ENCODE measurements around the gene VAC14. TPM values are rescaled to one million over a fixed set of nuclear protein-coding genes. Genes with fewer than 3 reads are reported as not detected.
A peak's percentile ranks its signal among the peaks of the same experiment; 100 is the strongest.

The VAC14 gene
- total RNA-seq, 1 donor from 2014 or later: 16.1 TPM

DNA sequence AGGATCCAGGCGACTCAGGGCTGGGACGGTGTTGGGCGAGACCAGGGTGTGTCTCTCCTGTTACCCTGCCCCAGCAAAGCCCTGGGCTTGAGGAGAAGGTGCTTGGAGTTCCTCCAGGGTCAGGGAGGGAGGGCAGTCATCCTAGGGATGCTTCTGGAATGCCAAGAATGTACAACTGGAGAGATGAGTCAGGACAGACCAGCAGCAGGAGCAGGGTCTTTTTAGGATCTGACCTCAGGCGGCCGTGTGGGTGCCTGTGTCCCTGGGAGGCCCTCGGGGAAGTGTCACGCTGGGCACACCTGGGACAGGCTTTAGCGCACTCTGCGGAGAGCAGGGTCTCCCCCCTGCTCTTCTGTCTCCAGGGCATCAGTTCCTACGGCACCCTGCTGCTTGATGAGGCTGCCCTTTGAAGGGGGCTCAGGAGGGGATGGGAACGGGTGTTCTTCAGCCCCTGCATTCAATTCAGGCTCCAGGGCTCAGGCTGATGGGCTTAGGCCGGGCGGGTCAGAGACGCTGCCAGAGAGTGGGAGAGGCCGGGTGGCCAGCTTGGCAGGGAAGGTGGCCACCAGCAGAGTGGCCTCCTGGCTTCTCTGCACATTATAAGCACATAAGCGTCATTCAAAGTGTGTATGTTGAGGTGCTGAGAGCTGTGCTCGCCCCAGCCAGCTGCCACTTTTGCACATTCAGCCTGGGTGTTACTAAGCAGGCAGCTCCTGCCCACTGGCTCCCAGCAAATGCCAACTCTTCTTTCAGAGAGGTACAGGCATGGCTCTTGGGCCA lies 106.7 kb downstream of the VAC14 start:
- H3K27ac Mint-ChIP-seq: peak overlapping the region; percentile 92
- Histone ChIP-seq H3K27ac (peak overlapping the region; percentile 65), H3K4me1 (peaks cover 30% of the 10 kb centered on the region), H3K4me2 (peak overlapping the region; percentile 55), H4K20me1 (ENCODE audit: low read depth) (peaks cover 3% of the 10 kb centered on the region), H3K9me3 (ENCODE audit: low read depth) (no peaks in the 10 kb centered on the region), H3K27me3 (no peaks in the 10 kb centered on the region), H3K4me3 (no peak overlapping the region), H3K36me3 (no peaks in the 10 kb centered on the region), H3F3A (ENCODE audit: low read depth) (peaks cover 11% of the 10 kb centered on the region), H3K79me2 (ENCODE audit: low read depth) (no peaks in the 10 kb centered on the region), H3K9ac (no peak overlapping the region), H2AFZ (replicated peaks) (no peak overlapping the region)
- peaks cover 7% of the 10 kb centered on the region for H3K27me3 Mint-ChIP-seq (ENCODE audit: insufficient read depth, low read depth)
- peaks cover 3% of the 10 kb centered on the region for H3K36me3 Mint-ChIP-seq
- H3K9me3 Mint-ChIP-seq: no peaks in the 10 kb centered on the region
- no peak for TF ChIP-seq EZH2 (IDR thresholded peaks at IDR 0.05)
- TF ChIP-seq, protein P1, sequence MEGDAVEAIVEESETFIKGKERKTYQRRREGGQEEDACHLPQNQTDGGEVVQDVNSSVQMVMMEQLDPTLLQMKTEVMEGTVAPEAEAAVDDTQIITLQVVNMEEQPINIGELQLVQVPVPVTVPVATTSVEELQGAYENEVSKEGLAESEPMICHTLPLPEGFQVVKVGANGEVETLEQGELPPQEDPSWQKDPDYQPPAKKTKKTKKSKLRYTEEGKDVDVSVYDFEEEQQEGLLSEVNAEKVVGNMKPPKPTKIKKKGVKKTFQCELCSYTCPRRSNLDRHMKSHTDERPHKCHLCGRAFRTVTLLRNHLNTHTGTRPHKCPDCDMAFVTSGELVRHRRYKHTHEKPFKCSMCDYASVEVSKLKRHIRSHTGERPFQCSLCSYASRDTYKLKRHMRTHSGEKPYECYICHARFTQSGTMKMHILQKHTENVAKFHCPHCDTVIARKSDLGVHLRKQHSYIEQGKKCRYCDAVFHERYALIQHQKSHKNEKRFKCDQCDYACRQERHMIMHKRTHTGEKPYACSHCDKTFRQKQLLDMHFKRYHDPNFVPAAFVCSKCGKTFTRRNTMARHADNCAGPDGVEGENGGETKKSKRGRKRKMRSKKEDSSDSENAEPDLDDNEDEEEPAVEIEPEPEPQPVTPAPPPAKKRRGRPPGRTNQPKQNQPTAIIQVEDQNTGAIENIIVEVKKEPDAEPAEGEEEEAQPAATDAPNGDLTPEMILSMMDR (IDR thresholded peaks at IDR 0.05): no peak
- TF ChIP-seq EZH2phosphoT487 (IDR thresholded peaks at IDR 0.05): no peak
- peaks cover 41% of the 10 kb centered on the region for H3K4me1 Mint-ChIP-seq
- DNase-seq (ENCODE audit: low spot score): peak; percentile 69
- no peak overlapping the region for H3K4me3 Mint-ChIP-seq

DNA sequence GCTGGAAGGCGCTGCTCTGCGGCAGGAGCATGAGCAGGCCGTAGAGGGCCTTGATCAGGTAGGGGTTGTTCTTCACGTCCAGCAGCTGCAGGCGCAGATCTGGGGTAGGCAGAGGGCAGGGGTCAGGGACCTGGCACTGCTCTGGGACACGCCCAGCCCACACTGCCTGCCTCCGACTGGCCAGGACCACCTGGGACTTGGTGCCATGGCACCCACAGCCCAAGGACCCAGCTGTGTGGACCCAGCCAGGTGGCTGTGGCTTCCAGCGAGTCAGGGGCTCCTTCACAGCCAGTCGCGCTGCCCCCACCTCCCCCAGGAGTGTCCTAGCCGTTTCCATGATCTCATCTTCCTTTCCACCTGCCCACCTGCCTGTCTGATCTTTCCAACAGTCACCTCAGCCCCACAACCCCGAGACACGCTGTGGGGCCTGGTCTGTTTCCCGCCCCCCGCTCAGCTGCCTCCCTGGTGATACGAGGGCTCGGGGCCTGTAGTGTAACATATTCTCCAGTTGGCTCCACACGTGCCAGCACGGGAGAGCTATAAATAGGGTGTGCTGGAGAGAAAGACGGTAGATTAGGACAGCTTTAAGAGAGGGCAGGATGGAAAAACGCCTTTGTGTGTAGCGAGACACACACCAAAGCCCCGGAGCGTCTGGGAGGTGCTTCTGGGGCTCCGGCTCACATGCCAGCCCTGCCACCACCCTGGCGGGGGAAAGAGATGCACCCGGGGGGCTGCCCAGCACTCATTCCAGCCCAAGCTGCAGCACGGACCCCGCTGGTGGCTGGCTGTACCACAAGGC lies 107.9 kb downstream of the VAC14 start:
- Mint-ChIP-seq H3K36me3 (no peaks in the 10 kb centered on the region), H3K9me3 (no peaks in the 10 kb centered on the region), H3K4me1 (peaks cover 45% of the 10 kb centered on the region), H3K4me3 (no peak overlapping the region), H3K27ac (peak overlapping the region; percentile 99), H3K27me3 (ENCODE audit: insufficient read depth, low read depth) (peaks cover 8% of the 10 kb centered on the region)
- H3K4me2 ChIP-seq: no peak overlapping the region
- peak overlapping the region; percentile 31 for H3K27ac ChIP-seq
- peaks cover 15% of the 10 kb centered on the region for H3F3A ChIP-seq (ENCODE audit: low read depth)
- H3K9me3 ChIP-seq (ENCODE audit: low read depth): no peaks in the 10 kb centered on the region
- no peaks in the 10 kb centered on the region for H3K27me3 ChIP-seq
- no peak for DNase-seq (ENCODE audit: low spot score)
- H3K9ac ChIP-seq: no peak overlapping the region
- H2AFZ ChIP-seq (replicated peaks): no peak overlapping the region
- TF ChIP-seq, protein P1 (IDR thresholded peaks at IDR 0.05): no peak
- TF ChIP-seq EZH2phosphoT487 (IDR thresholded peaks at IDR 0.05) (no peak), EZH2 (IDR thresholded peaks at IDR 0.05) (no peak)
- H3K4me3 ChIP-seq: no peak overlapping the region
- H4K20me1 ChIP-seq (ENCODE audit: low read depth): peaks cover 3% of the 10 kb centered on the region
- no peaks in the 10 kb centered on the region for H3K36me3 ChIP-seq
- peaks cover 30% of the 10 kb centered on the region for H3K4me1 ChIP-seq
- no peaks in the 10 kb centered on the region for H3K79me2 ChIP-seq (ENCODE audit: low read depth)

DNA sequence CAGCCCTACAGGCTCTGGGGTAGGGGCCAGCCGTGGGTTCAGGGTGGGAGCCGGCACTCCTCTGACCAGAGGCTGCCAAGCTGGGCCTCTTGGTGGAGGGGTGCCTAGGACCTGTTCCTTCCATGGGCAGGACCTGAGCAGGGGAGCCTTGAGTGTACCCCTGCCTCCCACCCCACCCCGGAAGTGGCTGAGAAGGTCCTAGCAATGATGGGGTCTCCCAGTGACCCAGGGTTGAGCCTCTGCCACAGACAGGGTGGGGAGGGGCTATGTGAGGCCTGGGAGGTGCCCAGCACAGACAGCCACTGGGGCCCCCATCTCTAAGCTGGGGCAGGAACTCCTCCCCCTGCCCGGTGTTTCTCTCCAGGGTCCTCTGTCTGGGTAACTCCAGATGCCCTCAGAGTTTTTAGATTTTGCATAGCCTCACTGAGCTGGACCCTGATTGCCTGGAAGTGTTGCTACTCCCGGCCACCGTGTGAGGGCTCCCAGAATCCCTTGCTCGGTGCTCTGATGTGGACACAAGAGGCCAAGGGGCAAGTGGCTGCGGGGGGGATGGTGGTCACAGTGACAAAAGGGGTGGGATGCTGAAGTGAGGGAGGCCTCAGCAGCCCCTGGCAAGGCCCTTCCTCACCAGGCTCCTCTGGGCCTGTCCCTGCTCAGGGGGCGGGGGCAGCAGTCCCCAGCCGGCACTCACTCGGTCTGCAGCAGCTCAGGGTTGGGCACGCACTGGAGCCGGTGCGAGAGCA lies 108.7 kb downstream of the VAC14 start:
- Histone ChIP-seq H3K27me3 (no peaks in the 10 kb centered on the region), H3K9ac (no peak overlapping the region), H3K4me3 (no peak overlapping the region), H2AFZ (replicated peaks) (no peak overlapping the region), H3K36me3 (no peaks in the 10 kb centered on the region), H3F3A (ENCODE audit: low read depth) (peaks cover 23% of the 10 kb centered on the region), H3K27ac (no peak overlapping the region), H3K9me3 (ENCODE audit: low read depth) (no peaks in the 10 kb centered on the region), H3K4me2 (no peak overlapping the region), H3K79me2 (ENCODE audit: low read depth) (no peaks in the 10 kb centered on the region), H3K4me1 (peaks cover 34% of the 10 kb centered on the region), H4K20me1 (ENCODE audit: low read depth) (peaks cover 3% of the 10 kb centered on the region)
- H3K27me3 Mint-ChIP-seq (ENCODE audit: insufficient read depth, low read depth): peaks cover 8% of the 10 kb centered on the region
- no peak overlapping the region for H3K4me3 Mint-ChIP-seq
- no peaks in the 10 kb centered on the region for H3K36me3 Mint-ChIP-seq
- TF ChIP-seq EZH2 (IDR thresholded peaks at IDR 0.05) (no peak), EZH2phosphoT487 (IDR thresholded peaks at IDR 0.05) (no peak)
- TF ChIP-seq, protein P1 (IDR thresholded peaks at IDR 0.05): no peak
- no peaks in the 10 kb centered on the region for H3K9me3 Mint-ChIP-seq
- peaks cover 48% of the 10 kb centered on the region for H3K4me1 Mint-ChIP-seq
- H3K27ac Mint-ChIP-seq: no peak overlapping the region
- no peak for DNase-seq (ENCODE audit: low spot score)
